HepG2 (cell line): ENCODE measurements around the gene CCL22. TPM values are rescaled to one million over a fixed set of nuclear protein-coding genes. Genes with fewer than 3 reads are reported as not detected.

Source experiments
- ARNTL ChIP-seq: sonication (generic); formaldehyde crosslinking; IDR thresholded peaks from 2 replicates; pipeline ENCODE4 v1.4.0; 2020; ENCODE audit warnings: mild to moderate bottlenecking, missing genetic modification reagents
- ELF1 ChIP-seq: sonication (generic); formaldehyde crosslinking; IDR thresholded peaks from 2 replicates; pipeline ENCODE4 v1.4.0; 2020; ENCODE audit warnings: missing genetic modification reagents
- HNF4G ChIP-seq, 2 experiments: sonication (generic) in 1 of 2; formaldehyde crosslinking in 1 of 2; IDR thresholded peaks; 2 replicates each; pipeline versions ENCODE4 v1.4.0 to v1.6.1; 2011 to 2020; ENCODE audit warnings: borderline replicate concordance in 2 of 2, low read depth in 2 of 2, mild to moderate bottlenecking in 2 of 2, low read length in 1 of 2, missing genetic modification reagents in 1 of 2, moderate library complexity in 1 of 2
- MAFK ChIP-seq, 2 experiments: IDR thresholded peaks in 1 of 2; conservative IDR thresholded peaks in 1 of 2; 2 replicates each; pipeline ENCODE4 v1.6.1; 2011; ENCODE audit warnings: improper control_type of control experiment in 2 of 2, low read length in 2 of 2
- NR1H2 ChIP-seq: sonication (generic); formaldehyde crosslinking; IDR thresholded peaks from 2 replicates; pipeline ENCODE4 v1.8.1; 2022; ENCODE audit warnings: low read depth, missing genetic modification reagents, borderline replicate concordance
- NR2C2 ChIP-seq: sonication (generic); formaldehyde crosslinking; IDR thresholded peaks from 2 replicates; pipeline ENCODE4 v1.4.0; 2020; ENCODE audit warnings: missing genetic modification reagents, mild to moderate bottlenecking, moderate library complexity, borderline replicate concordance
- REPIN1 ChIP-seq: sonication (generic); formaldehyde crosslinking; IDR thresholded peaks from 2 replicates; pipeline ENCODE4 v1.8.0; 2022; ENCODE audit warnings: missing genetic modification reagents, low read depth, mild to moderate bottlenecking, borderline replicate concordance
- SIN3B ChIP-seq: fragments of 150-350 bp; IDR thresholded peaks from 2 replicates; pipeline ENCODE4 v1.6.1; 2014; ENCODE audit warnings: low read length
- SMAD9 ChIP-seq: sonication (generic); formaldehyde crosslinking; IDR thresholded peaks from 2 replicates; pipeline ENCODE4 v1.5.1; 2020; ENCODE audit warnings: mild to moderate bottlenecking, missing genetic modification reagents
- ZBTB10 ChIP-seq: sonication (generic); formaldehyde crosslinking; IDR thresholded peaks from 2 replicates; pipeline ENCODE4 v1.4.0; 2020; ENCODE audit warnings: missing genetic modification reagents, borderline replicate concordance
- ZBTB4 ChIP-seq: sonication (generic); formaldehyde crosslinking; IDR thresholded peaks from 2 replicates; pipeline ENCODE4 v1.4.0; 2020; ENCODE audit warnings: missing genetic modification reagents, mild to moderate bottlenecking, borderline replicate concordance
- ZNF432 ChIP-seq: sonication (generic); formaldehyde crosslinking; IDR thresholded peaks from 2 replicates; pipeline ENCODE4 v1.5.0; 2020; ENCODE audit warnings: missing genetic modification reagents, mild to moderate bottlenecking, borderline replicate concordance
- ZNF678 ChIP-seq: sonication (generic); formaldehyde crosslinking; IDR thresholded peaks from 2 replicates; pipeline ENCODE4 v1.4.0; 2020; ENCODE audit warnings: mild to moderate bottlenecking, missing genetic modification reagents
- ZNF766 ChIP-seq: sonication (generic); formaldehyde crosslinking; IDR thresholded peaks from 2 replicates; pipeline ENCODE4 v1.5.0; 2020; ENCODE audit warnings: missing genetic modification reagents, borderline replicate concordance
- ZSCAN21 ChIP-seq: sonication (generic); formaldehyde crosslinking; IDR thresholded peaks from 2 replicates; pipeline ENCODE4 v1.8.0; 2022; ENCODE audit warnings: mild to moderate bottlenecking, missing genetic modification reagents, moderate library complexity, borderline replicate concordance
- polyA plus RNA-seq, 8 experiments: library from polyadenylated mRNA; depleted of rRNA in 3 of 8; stranded (reverse) in 7 of 8; unstranded in 1 of 8; fragments of >200 nt; fragmentation: Illumina TruSeq in 4 of 8; extraction: Trizol in 4 of 8; gene quantifications; 2 replicates each; pipeline versions ENCODE4 v1.2.1 to v1.2.3, GENCODE V29; 2011 to 2016; ENCODE audit warnings: low read depth in 4 of 8, missing spikeins in 1 of 8, mixed read lengths in 1 of 8; ENCODE audit not compliant: insufficient read depth in 1 of 8
- total RNA-seq, 5 experiments: library from RNA; depleted of rRNA; stranded (reverse); fragments of >200 nt; fragmentation: Illumina TruSeq; extraction: Trizol; gene quantifications; 2 replicates each; pipeline ENCODE4 v1.2.3, GENCODE V29; 2016; ENCODE audit warnings: low read depth in 1 of 5
- TF ChIP-seq, protein P1 (sequence below): sonication (generic); formaldehyde crosslinking; IDR thresholded peaks from 2 replicates; pipeline ENCODE4 v1.8.0; 2022; ENCODE audit warnings: mild to moderate bottlenecking, missing genetic modification reagents, borderline replicate concordance
- TF ChIP-seq, protein P2 (sequence below): sonication (generic); formaldehyde crosslinking; IDR thresholded peaks from 2 replicates; pipeline ENCODE4 v1.4.0; 2020; ENCODE audit warnings: missing genetic modification reagents

Gene CCL22
- total and polyA plus RNA-seq, 2 of the 13 experiments (the other 11 are each of a cell fraction or from before 2014, with no cell fraction given) = not detected

GRCh38 chr16:57384248-57385070 is 25.9 kb downstream of the CCL22 start (continued):
- TF ChIP-seq ELF1 (CRISPR knock-in tag) (no peak), ZBTB4 (CRISPR knock-in tag) (no peak), ZNF678 (CRISPR knock-in tag) (no peak), ZNF432 (no peak), MAFK (conservative IDR thresholded peaks at IDR 0.05 in 1 of 2, IDR thresholded peaks at IDR 0.05 in 1 of 2; ENCODE audit: low read length in 2 of 2) (no peak), SIN3B (no peak), ZBTB10 (CRISPR knock-in tag) (no peak), ARNTL (CRISPR knock-in tag) (no peak), REPIN1 (CRISPR knock-in tag) (no peak), SMAD9 (CRISPR knock-in tag) (0 out of 2 replicates have a peak, but pooled peaks have one; percentile 19), NR2C2 (CRISPR knock-in tag) (no peak; the same call in 1 of the 2 replicates), NR1H2 (CRISPR knock-in tag) (no peak; the same call in 1 of the 2 replicates), HNF4G (IDR thresholded peaks at IDR 0.05; ENCODE audit: borderline replicate concordance, low read depth, low read length) (no peak), HNF4G (CRISPR knock-in tag; IDR thresholded peaks at IDR 0.05; ENCODE audit: borderline replicate concordance, low read depth) (peak; percentile 40; the same call in 1 of the 2 replicates), ZNF766 (CRISPR knock-in tag) (no peak; the same call in 1 of the 2 replicates), ZSCAN21 (CRISPR knock-in tag) (no peak; the same call in 1 of the 2 replicates)
- TF ChIP-seq, protein P1, sequence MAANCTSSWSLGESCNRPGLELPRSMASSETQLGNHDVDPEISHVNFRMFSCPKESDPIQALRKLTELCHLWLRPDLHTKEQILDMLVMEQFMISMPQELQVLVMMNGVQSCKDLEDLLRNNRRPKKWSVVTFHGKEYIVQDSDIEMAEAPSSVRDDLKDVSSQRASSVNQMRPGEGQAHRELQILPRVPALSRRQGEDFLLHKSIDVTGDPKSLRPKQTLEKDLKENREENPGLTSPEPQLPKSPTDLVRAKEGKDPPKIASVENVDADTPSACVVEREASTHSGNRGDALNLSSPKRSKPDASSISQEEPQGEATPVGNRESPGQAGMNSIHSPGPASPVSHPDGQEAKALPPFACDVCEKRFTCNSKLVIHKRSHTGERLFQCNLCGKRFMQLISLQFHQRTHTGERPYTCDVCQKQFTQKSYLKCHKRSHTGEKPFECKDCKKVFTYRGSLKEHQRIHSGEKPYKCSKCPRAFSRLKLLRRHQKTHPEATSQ (CRISPR knock-in tag) = no peak
- TF ChIP-seq, protein P2, sequence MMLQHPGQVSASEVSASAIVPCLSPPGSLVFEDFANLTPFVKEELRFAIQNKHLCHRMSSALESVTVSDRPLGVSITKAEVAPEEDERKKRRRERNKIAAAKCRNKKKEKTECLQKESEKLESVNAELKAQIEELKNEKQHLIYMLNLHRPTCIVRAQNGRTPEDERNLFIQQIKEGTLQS (CRISPR knock-in tag) = 0 out of 2 replicates have a peak, but pooled peaks have one; percentile 7
